A549 (cell line): ENCODE data around the gene MEF2B. TPM values are rescaled to one million over a fixed set of nuclear protein-coding genes. Genes with fewer than 3 reads are reported as not detected.

Experiments used
- ATAC-seq, 2 experiments: fragments of 200-7000 bp in 1 of 2; fragments of >200 bp in 1 of 2; cut with Nextera tagmentation in 1 of 2; cut with Tn5 transposase in 1 of 2; 3 replicates each; pipeline versions ENCODE4 v1.8.0 to v1.9.1; 2018 to 2020; ENCODE audit warnings: mild to moderate bottlenecking in 1 of 2, moderate library complexity in 1 of 2
- CTCF ChIA-PET: fragments of 300-600 bp; sonication (Branson Sonifier 250); formaldehyde crosslinking; extraction: SDS; loops from one replicate; lab custom pipeline; 2021; ENCODE audit warnings: antibody characterized with exemption, inconsistent platforms; lab: Yijun Ruan, JAX
- POLR2A ChIA-PET: fragments of 350-600 bp; formaldehyde crosslinking; extraction: SDS; loops from one replicate; lab custom pipeline; 2021; ENCODE audit warnings: antibody characterized with exemption, inconsistent platforms; lab: Yijun Ruan, JAX
- DNase-seq, 2 experiments: peaks; one replicate each; pipeline versions ENCODE4 v3.0.0 to v3.0.0-alpha.2; 2011 to 2016; ENCODE audit warnings: low read depth in 1 of 2, low spot score in 1 of 2
- FAIRE-seq: peaks from 2 replicates; lab custom pipeline; 2011; peaks lifted over from hg19 to GRCh38; lab: Jason Lieb, UNC
- H3K27ac ChIP-seq, 2 experiments: fragments of >200 bp; sonication (Bioruptor Twin); formaldehyde crosslinking; 3 replicates each; pipeline ENCODE4 v1.5.1; 2016 to 2017
- H3K4me1 ChIP-seq: fragments of >200 bp; sonication (Bioruptor Twin); formaldehyde crosslinking; 3 replicates; pipeline ENCODE4 v1.6.1; 2016
- H3K4me2 ChIP-seq: fragments of >200 bp; sonication (Bioruptor Twin); formaldehyde crosslinking; 3 replicates; pipeline ENCODE4 v1.6.1; 2016
- H3K4me3 ChIP-seq: fragments of >200 bp; sonication (Bioruptor Twin); formaldehyde crosslinking; 3 replicates; pipeline ENCODE4 v1.5.1; 2016
- H3K9me3 ChIP-seq: fragments of >200 bp; sonication (Bioruptor Twin); formaldehyde crosslinking; 3 replicates; pipeline ENCODE4 v1.6.1; 2016
- BHLHE40 ChIP-seq: IDR thresholded peaks from 2 replicates; pipeline ENCODE4 v1.6.1; 2012; ENCODE audit warnings: low read depth, low read length, inconsistent platforms
- CBX8 ChIP-seq: fragments of 200-600 bp; sonication (generic); IDR thresholded peaks from 2 replicates; pipeline ENCODE4 v1.6.1; 2016
- CHD2 ChIP-seq: fragments of 150-350 bp; IDR thresholded peaks from 2 replicates; pipeline ENCODE4 v1.6.1; 2014; ENCODE audit warnings: low read length; ENCODE audit not compliant: partially characterized antibody
- CHD4 ChIP-seq: fragments of 200-600 bp; sonication (generic); IDR thresholded peaks from 2 replicates; pipeline ENCODE4 v1.6.1; 2016; ENCODE audit warnings: antibody characterized with exemption, mild to moderate bottlenecking, borderline replicate concordance
- EHF ChIP-seq: fragments of 250-450 bp; sonication (Bioruptor Pico); IDR thresholded peaks from 2 replicates; pipeline ENCODE4 v1.5.0; 2020; ENCODE audit warnings: mild to moderate bottlenecking
- EHMT2 ChIP-seq: fragments of 200-600 bp; sonication (generic); IDR thresholded peaks from 2 replicates; pipeline ENCODE4 v1.6.1; 2016; ENCODE audit warnings: antibody characterized with exemption, low read depth, mild to moderate bottlenecking, moderate library complexity
- ESRRA ChIP-seq: fragments of 150-350 bp; IDR thresholded peaks from 2 replicates; pipeline ENCODE4 v1.6.1; 2014; ENCODE audit warnings: mild to moderate bottlenecking, low read length, borderline replicate concordance
- FOSL2 ChIP-seq, 2 experiments: fragments of 450-650 bp in 1 of 2; fragments of >200 bp in 1 of 2; sonication (Bioruptor Twin) in 1 of 2; formaldehyde crosslinking; IDR thresholded peaks; 2 replicates each; pipeline versions ENCODE4 v1.5.0 to v1.6.1; 2016 to 2020; ENCODE audit warnings: mild to moderate bottlenecking in 1 of 2, moderate library complexity in 1 of 2
- FOXS1 ChIP-seq: fragments of 250-450 bp; sonication (Bioruptor Pico); IDR thresholded peaks from 2 replicates; pipeline ENCODE4 v1.5.0; 2020; ENCODE audit warnings: mild to moderate bottlenecking, moderate library complexity
- HDAC2 ChIP-seq: fragments of 200-600 bp; sonication (generic); IDR thresholded peaks from 2 replicates; pipeline ENCODE4 v1.6.1; 2016
- HEYL ChIP-seq: fragments of 250-450 bp; sonication (Bioruptor Pico); IDR thresholded peaks from 2 replicates; pipeline ENCODE4 v1.8.0; 2021; ENCODE audit warnings: mild to moderate bottlenecking, moderate library complexity
- HOXA7 ChIP-seq: fragments of 250-450 bp; sonication (Bioruptor Pico); IDR thresholded peaks from 2 replicates; pipeline ENCODE4 v1.5.0; 2020; ENCODE audit warnings: mild to moderate bottlenecking, moderate library complexity
- HOXB13 ChIP-seq: fragments of 250-450 bp; sonication (Bioruptor Pico); IDR thresholded peaks from 2 replicates; pipeline ENCODE4 v1.5.0; 2020; ENCODE audit warnings: low read depth, mild to moderate bottlenecking, moderate library complexity
- JUN ChIP-seq, 2 experiments: fragments of >200 bp; sonication (Bioruptor Twin); formaldehyde crosslinking; IDR thresholded peaks; 2 replicates in 1 of 2; 3 replicates in 1 of 2; pipeline ENCODE4 v1.6.1; 2016 to 2017
- KDM5A ChIP-seq: fragments of 200-600 bp; sonication (generic); IDR thresholded peaks from 2 replicates; pipeline ENCODE4 v1.6.1; 2016; ENCODE audit warnings: antibody characterized with exemption, mild to moderate bottlenecking
- PHF8 ChIP-seq: fragments of 200-600 bp; sonication (generic); IDR thresholded peaks from 2 replicates; pipeline ENCODE4 v1.6.1; 2016; ENCODE audit warnings: low read depth, mild to moderate bottlenecking, antibody characterized with exemption, moderate library complexity, borderline replicate concordance
- POLR2AphosphoS2 ChIP-seq: conservative IDR thresholded peaks from 2 replicates; pipeline ENCODE4 v1.6.1; 2012; ENCODE audit warnings: low read length, improper control_type of control experiment, inconsistent platforms
- REST ChIP-seq: fragments of 200-600 bp; sonication (generic); IDR thresholded peaks from 2 replicates; pipeline ENCODE4 v1.6.1; 2016; ENCODE audit warnings: antibody characterized with exemption, mild to moderate bottlenecking, moderate library complexity
- RFX5 ChIP-seq: fragments of 450-650 bp; IDR thresholded peaks from 2 replicates; pipeline ENCODE4 v1.7.1; 2014; ENCODE audit warnings: antibody characterized with exemption, mild to moderate bottlenecking, moderate library complexity
- SMC3 ChIP-seq: fragments of >200 bp; sonication (Bioruptor Twin); formaldehyde crosslinking; IDR thresholded peaks from 3 replicates; pipeline ENCODE4 v1.6.1; 2018; ENCODE audit warnings: inconsistent platforms
- TP53 ChIP-seq: fragments of 250-450 bp; sonication (Bioruptor Pico); IDR thresholded peaks from 2 replicates; pipeline ENCODE4 v1.5.0; 2021; ENCODE audit warnings: mild to moderate bottlenecking, moderate library complexity
- USF2 ChIP-seq: fragments of 450-650 bp; IDR thresholded peaks from 2 replicates; pipeline ENCODE4 v1.6.1; 2014; ENCODE audit warnings: antibody characterized with exemption
- ZC3H11A ChIP-seq: fragments of 450-650 bp; IDR thresholded peaks from 2 replicates; pipeline ENCODE4 v1.6.1; 2014; ENCODE audit warnings: antibody characterized with exemption, mild to moderate bottlenecking
- ZFP36 ChIP-seq: fragments of 450-650 bp; IDR thresholded peaks from 2 replicates; pipeline ENCODE4 v1.6.1; 2014; ENCODE audit warnings: borderline replicate concordance; ENCODE audit not compliant: partially characterized antibody
- ZNF302 ChIP-seq: fragments of 250-450 bp; sonication (Bioruptor Pico); IDR thresholded peaks from 2 replicates; pipeline ENCODE4 v1.9.0; 2021; ENCODE audit warnings: inconsistent platforms, mild to moderate bottlenecking, moderate library complexity
- WGBS: methylation state at CpG from one replicate; pipeline ENCODE4 v1.1.6; 2017; ENCODE audit errors: missing lambda C conversion rate; 5-methylcytosine and 5-hydroxymethylcytosine counted together
- polyA plus RNA-seq, 4 experiments: library from polyadenylated mRNA; depleted of rRNA in 3 of 4; stranded (reverse); fragments of >200 nt; fragmentation: RNase III in 1 of 4; extraction: RNeasy Plus Mini Kit Qiagen cat#74134 plus additional on column Dnase treatment in 1 of 4; gene quantifications; 2 replicates in 3 of 4; 3 replicates in 1 of 4; pipeline ENCODE4 v1.2.3, GENCODE V29; 2011 to 2017
- TF ChIP-seq, protein P1 (sequence below): fragments of 250-450 bp; sonication (Bioruptor Pico); IDR thresholded peaks from 2 replicates; pipeline ENCODE4 v1.5.0; 2020; ENCODE audit warnings: low read depth, mild to moderate bottlenecking, moderate library complexity
- TF ChIP-seq, protein P2 (sequence below): fragments of >200 bp; sonication (Bioruptor Twin); formaldehyde crosslinking; IDR thresholded peaks from 3 replicates; pipeline ENCODE4 v1.6.1; 2016
- TF ChIP-seq, protein P3 (sequence below): IDR thresholded peaks from 2 replicates; pipeline ENCODE4 v1.6.1; 2012
- TF ChIP-seq, protein P4 (sequence below): fragments of 150-350 bp; IDR thresholded peaks from 2 replicates; pipeline ENCODE4 v1.6.1; 2014; ENCODE audit warnings: low read depth, mild to moderate bottlenecking, low read length

MEF2B gene
- polyA plus RNA-seq, 2 of the 4 experiments (the other 2 are of a cell fraction) = 0.10 to 0.13 TPM

- CTCF ChIA-PET = no interaction called here
- ATAC-seq = no peak
Measured at GRCh38 chr19:19151418-19151817, 18.6 kb downstream of the MEF2B start.

DNA sequence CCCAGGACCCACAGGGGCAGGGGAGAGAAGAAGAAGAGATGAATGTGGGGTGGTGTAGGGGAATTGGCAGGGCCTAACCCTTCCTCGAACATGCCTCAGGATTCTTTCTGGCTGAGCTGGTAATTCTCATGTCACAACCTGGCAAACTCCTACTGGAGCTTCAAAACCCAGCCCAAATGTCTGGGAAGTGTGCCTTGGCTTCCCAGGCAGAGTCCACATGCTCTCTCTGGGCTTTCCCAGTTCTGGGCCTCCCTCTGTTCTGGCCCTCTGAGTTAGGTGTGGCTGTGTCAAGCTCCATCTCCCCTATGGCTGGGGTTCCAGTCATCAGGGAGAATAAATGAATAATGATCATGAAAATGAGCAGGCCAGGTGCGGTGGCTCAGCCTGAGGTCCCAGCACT is 20.6 kb downstream of the MEF2B start:
- H3K4me2 ChIP-seq = no peak overlapping the region
- CTCF ChIA-PET = interaction anchor here (1.8 kb wide), 1 partner anchor 25 kb away, joined by 7 read pairs; no protein-coding TSS in a partner anchor

More at GRCh38 chr19:19151418-19151817, 18.6 kb downstream of the MEF2B start:
- H3K9me3 ChIP-seq = no peaks in the 10 kb centered on the region
- TF ChIP-seq, protein P1, sequence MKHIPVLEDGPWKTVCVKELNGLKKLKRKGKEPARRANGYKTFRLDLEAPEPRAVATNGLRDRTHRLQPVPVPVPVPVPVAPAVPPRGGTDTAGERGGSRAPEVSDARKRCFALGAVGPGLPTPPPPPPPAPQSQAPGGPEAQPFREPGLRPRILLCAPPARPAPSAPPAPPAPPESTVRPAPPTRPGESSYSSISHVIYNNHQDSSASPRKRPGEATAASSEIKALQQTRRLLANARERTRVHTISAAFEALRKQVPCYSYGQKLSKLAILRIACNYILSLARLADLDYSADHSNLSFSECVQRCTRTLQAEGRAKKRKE = no peak
- TF ChIP-seq JUN (IDR thresholded peaks at IDR 0.05) = no peak
- TF ChIP-seq CHD4 = no peak
- TF ChIP-seq, protein P2, sequence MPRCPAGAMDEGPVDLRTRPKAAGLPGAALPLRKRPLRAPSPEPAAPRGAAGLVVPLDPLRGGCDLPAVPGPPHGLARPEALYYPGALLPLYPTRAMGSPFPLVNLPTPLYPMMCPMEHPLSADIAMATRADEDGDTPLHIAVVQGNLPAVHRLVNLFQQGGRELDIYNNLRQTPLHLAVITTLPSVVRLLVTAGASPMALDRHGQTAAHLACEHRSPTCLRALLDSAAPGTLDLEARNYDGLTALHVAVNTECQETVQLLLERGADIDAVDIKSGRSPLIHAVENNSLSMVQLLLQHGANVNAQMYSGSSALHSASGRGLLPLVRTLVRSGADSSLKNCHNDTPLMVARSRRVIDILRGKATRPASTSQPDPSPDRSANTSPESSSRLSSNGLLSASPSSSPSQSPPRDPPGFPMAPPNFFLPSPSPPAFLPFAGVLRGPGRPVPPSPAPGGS = no peak
- no peak for TF ChIP-seq CHD2
- TF ChIP-seq, protein P3, sequence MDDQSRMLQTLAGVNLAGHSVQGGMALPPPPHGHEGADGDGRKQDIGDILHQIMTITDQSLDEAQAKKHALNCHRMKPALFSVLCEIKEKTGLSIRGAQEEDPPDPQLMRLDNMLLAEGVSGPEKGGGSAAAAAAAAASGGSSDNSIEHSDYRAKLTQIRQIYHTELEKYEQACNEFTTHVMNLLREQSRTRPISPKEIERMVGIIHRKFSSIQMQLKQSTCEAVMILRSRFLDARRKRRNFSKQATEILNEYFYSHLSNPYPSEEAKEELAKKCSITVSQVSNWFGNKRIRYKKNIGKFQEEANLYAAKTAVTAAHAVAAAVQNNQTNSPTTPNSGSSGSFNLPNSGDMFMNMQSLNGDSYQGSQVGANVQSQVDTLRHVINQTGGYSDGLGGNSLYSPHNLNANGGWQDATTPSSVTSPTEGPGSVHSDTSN = no peak
- TF ChIP-seq TP53 (CRISPR knock-in tag) = no peak
- no peak for TF ChIP-seq HEYL (CRISPR knock-in tag)
- TF ChIP-seq PHF8 = no peak
- no peak for TF ChIP-seq ESRRA
- no peak for TF ChIP-seq ZFP36
- TF ChIP-seq ZC3H11A = no peak
- TF ChIP-seq RFX5 = no peak
- TF ChIP-seq HDAC2 = no peak
- TF ChIP-seq EHMT2 = no peak
- no peak for TF ChIP-seq HOXB13
- H3K4me1 ChIP-seq = no peaks in the 10 kb centered on the region
- DNase-seq = no peak
- H3K4me2 ChIP-seq = no peak overlapping the region
- H3K4me3 ChIP-seq = no peak overlapping the region
- POLR2A ChIA-PET = no interaction called here
- WGBS = 96% methylated on average over 9 of the region's 11 CpGs
- FAIRE-seq = no peak
- no peak overlapping the region for H3K27ac ChIP-seq

More for the DNA sequence above, 20.6 kb downstream of the MEF2B start:
- Histone ChIP-seq H3K9me3 (no peaks in the 10 kb centered on the region), H3K4me1 (no peaks in the 10 kb centered on the region), H3K4me3 (no peak overlapping the region), H3K27ac (no peak overlapping the region)
- no peak for FAIRE-seq
- TF ChIP-seq PHF8 = no peak
- no peak for TF ChIP-seq CBX8
- TF ChIP-seq BHLHE40 = no peak
- TF ChIP-seq, protein P4, sequence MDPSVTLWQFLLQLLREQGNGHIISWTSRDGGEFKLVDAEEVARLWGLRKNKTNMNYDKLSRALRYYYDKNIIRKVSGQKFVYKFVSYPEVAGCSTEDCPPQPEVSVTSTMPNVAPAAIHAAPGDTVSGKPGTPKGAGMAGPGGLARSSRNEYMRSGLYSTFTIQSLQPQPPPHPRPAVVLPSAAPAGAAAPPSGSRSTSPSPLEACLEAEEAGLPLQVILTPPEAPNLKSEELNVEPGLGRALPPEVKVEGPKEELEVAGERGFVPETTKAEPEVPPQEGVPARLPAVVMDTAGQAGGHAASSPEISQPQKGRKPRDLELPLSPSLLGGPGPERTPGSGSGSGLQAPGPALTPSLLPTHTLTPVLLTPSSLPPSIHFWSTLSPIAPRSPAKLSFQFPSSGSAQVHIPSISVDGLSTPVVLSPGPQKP = no peak
- TF ChIP-seq POLR2AphosphoS2 = no peak
- TF ChIP-seq EHF = no peak
- no peak for TF ChIP-seq SMC3
- TF ChIP-seq KDM5A = no peak
- TF ChIP-seq FOXS1 = no peak
- no peak for TF ChIP-seq RFX5
- TF ChIP-seq FOSL2 (IDR thresholded peaks at IDR 0.05) = no peak
- no peak for TF ChIP-seq FOSL2 (CRISPR knock-in tag; IDR thresholded peaks at IDR 0.05)
- TF ChIP-seq, protein P1 = no peak
- TF ChIP-seq REST = no peak
- no peak for TF ChIP-seq ZNF302 (CRISPR knock-in tag)
- TF ChIP-seq HOXA7 (CRISPR knock-in tag) = no peak
- TF ChIP-seq, protein P3 = no peak
- no peak for TF ChIP-seq CHD2
- no peak for TF ChIP-seq USF2
- no peak for ATAC-seq
- 58% methylated on average over 2 of the region's 2 CpGs for WGBS
- no peak for DNase-seq
- POLR2A ChIA-PET = no interaction called here
